Stimulated activated CD8-positive, alpha-beta memory T cell treated with anti-CD3 and anti-CD28 coated beads, Interleukin-2, amount 100 ng/mL, for 1 hour (primary cell): Measurements from ENCODE around the gene PNMA8B.
"Not testable (repeated sequence)": the region's sequence is repeated elsewhere in the genome, so short reads cannot be mapped to it uniquely, and the experiment has no call there.

Experiments
- DNase-seq, 2 donors: peaks; one replicate each; pipeline ENCODE4 v3.0.0-alpha.2; 2020; ENCODE audit warnings: low read depth in 2 of 2

PNMA8B gene

GRCh38 chr19:46514589-46515289 lies 19.1 kb upstream of the PNMA8B start:
- DNase-seq: no peak

DNA sequence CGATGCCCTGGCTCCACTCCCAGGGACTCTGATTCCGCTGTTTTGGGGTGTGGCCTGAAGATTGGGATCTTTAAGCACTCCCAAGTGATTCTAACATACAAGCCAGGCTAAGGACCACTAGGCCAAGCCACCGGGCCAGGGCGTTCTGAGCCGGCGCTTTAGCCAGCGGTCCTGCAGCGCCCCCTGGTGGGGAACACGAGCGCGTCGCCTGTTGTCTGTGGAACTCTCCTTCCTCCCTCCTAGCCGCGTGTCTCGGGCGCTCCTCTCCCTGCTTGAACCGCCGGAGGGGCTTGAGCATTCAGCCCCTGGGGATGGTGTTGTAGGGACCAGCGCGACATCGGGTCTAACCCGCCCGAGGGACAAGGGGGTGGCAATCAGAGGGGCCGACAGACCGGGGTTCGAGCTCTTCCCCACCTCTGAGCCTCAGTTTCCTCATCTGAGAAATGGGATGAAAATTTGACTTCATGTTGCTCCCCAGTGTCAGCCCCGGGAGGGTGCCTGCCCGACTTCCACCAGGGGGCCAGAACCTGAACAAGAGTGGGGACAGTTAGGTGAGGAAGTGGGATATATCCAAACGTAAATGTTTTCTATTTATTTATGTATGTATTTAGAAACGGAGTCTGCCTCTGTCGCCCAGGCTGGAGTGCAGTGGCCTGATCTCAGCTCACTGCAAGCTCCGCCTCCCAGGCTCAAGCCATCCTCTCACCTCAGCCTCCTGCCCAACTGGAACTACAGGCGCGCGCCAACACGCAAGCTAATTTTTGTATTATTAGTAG lies 18.0 kb upstream of the PNMA8B start:
- peak; percentile 52 to 71 for DNase-seq

DNA sequence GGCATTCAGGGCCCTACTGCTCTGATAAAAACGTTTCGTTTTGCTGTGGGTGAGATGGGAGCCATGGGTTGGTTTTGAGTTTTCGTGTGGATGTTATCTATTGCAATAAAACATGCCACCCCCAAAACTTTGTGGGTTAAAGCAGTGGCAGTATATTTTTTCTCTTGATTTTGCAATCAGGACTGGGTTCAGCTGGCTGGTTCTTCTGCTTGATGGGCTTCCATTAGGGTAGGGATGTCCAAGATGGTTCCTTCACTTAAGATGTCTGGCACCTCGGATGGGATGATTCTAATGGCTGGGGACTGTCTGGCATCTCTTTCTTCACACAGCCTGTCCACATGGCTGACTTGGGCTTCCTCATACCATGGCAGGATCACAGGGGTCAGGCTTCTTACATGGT lies 15.6 kb upstream of the PNMA8B start:
- no peak for DNase-seq

DNA sequence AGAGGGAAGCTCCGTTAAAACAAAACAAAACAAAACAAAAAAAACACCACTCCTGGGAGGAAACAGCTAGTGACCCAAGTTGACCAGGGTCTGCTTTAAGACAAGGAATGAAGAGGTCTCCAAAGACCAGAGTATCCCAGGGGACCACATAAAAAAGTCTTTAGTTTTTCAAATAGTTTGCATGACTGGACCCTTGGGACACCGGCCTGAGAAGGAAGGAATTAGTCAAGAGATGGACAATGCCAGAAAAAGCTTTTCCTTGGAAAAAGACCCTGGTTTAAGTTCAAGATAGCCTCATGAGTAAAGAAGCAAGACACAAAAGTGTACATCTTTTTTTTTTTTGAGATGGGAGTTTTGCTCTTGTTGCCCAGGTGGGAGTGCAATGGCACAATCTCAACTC lies 12.5 kb upstream of the PNMA8B start:
- DNase-seq: no peak

DNA sequence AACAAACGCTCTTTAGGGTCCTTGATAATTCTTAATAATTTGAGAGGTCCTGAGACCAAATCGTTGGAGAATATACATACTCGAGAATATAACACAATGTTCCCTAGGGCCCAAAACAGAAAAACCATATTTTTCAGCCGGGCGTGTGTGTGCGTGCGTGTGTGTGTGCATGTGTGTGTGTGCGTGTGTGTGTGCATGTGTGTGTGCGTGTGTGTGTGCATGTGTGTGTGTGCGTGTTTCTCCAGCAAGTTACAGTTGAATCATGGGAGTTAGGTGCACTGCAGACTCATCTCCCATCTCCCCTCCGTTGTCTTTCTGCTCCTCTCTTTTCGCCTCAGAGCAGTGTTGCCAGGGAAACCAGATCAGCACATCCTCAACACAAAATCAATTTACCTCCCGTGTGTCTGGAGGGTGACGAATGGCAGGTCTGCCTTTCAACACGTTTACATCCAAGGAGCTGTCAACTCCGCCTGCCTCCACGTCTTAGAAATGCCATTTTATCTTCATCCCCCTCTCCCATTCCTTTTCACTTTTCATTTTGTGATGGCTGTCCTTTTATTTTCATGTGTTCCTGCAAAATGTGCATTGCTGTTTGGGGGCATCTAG lies 8.3 kb upstream of the PNMA8B start:
- no peak for DNase-seq

GRCh38 chr19:46502891-46503290 lies 7.2 kb upstream of the PNMA8B start:
- DNase-seq: no peak

- no peak for DNase-seq
These were observed 4.0 kb upstream of the PNMA8B start for GRCh38 chr19:46499692-46500091.

DNA sequence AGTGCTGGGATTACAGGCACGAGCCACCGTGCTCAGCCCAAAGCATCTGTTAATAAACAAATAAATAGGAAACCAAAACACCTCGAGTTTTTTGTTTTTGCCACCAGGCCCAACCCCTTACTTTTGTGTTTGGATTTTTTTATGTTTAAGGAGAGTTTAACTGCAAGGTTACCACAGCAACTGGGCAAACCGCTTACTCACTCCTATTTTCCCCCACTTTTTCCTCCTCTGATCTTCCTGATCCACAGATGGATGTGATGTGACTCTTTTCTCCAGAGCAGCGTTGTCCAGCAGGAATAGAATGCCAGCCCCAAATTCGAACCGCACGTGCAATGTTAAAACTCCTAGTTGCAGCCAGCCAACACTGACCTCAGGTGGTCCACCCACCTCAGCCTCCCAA lies 2.1 kb upstream of the PNMA8B start:
- no peak for DNase-seq

- DNase-seq: not testable (repeated sequence)
These were observed 1.2 kb upstream of the PNMA8B start for GRCh38 chr19:46496886-46497285.

- no peak for DNase-seq
These were observed 637 bp upstream of the PNMA8B start for GRCh38 chr19:46496304-46496703.

- DNase-seq: no peak
These were observed 504 bp downstream of the PNMA8B start for GRCh38 chr19:46494941-46495785.

GRCh38 chr19:46494146-46494940 lies 1.3 kb downstream of the PNMA8B start:
- no peak for DNase-seq

GRCh38 chr19:46493236-46494145 lies 2.2 kb downstream of the PNMA8B start:
- DNase-seq: no peak

DNA sequence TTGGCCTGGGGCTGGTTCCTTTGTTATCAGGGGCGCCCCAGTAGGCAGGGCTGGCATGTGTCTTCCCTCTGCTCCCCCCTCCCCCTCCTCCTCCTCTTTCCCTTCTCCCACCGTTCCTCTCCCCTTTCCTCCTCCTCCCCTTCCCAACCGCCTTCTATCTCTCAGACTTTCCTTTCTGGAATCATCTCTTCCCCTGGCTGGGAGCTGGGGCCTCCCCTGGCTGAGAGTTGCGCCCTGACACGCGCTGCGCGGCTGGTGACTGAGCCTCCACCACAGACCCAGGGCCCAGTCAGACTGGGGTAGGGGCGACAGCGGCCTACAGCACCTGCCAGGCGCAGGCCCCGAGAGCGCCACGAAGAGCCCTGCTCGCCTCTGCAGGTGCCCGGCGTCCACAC lies 2.8 kb downstream of the PNMA8B start:
- DNase-seq: no peak

DNA sequence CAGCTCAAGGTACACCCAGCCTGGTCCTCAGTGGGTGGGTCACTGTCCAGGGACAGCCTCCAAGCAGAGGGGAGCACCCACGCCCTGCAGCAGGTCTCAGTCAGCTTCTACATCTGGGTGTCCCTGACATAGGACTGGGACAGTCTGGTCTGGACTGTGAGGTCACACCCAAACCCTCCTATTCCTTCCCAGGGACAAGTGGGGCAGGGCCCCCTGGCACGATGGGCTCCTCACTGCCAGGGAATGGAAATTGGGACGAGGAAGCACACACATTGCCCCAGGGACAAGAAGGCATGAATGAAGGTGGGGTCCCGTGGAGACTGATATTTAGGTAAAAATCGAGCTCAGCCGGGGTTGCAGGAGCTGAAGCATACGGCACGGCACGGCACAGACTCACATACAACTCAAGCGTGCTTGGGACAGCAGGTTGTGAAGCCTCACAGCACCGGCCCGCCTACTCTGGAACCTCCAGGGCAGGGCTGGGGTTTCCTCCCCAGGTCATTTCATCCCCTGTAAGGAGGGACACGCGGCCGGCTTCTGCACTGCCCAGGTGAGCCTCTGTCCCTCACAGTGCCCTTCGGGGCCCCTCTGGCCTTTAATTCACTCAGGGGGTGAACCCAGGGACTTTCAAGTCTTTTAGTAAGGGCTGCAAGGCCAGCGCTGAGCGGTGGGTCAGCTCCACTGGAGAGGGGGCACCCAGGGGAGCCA lies 3.5 kb downstream of the PNMA8B start:
- DNase-seq: no peak

GRCh38 chr19:46490774-46491173 lies 4.9 kb downstream of the PNMA8B start:
- no peak for DNase-seq

GRCh38 chr19:46489445-46490272 lies 6.0 kb downstream of the PNMA8B start:
- no peak for DNase-seq

GRCh38 chr19:46488551-46488950 lies 7.1 kb downstream of the PNMA8B start:
- DNase-seq: no peak
